GM04504 (cell line): Measurements from ENCODE around the gene PMP22.
"Not testable (repeated sequence)": the region's sequence is repeated elsewhere in the genome, so short reads cannot be mapped to it uniquely, and the experiment has no call there.

ENCODE experiments used
- DNase-seq: peaks from one replicate; pipeline ENCODE4 v3.0.0-alpha.2; 2012; ENCODE audit warnings: low read depth

The PMP22 gene

DNA sequence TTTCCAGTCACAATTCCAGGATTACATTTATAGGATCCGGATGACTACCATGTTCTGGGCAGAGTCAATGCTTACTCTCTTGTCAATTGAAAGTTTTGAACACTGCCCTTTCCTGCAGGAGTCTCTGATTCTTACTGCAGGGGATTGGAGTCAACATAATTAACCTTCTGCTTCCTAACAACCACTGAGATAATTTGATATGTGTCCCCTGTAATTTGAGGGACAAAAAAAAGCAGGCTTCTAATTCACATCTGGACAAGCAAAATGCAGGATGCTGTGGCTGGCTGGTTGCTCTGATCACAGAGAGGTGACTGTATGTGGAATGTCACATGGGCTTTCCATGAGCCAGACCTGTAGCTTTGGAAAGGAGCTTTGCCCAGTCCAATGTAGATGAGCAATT lies 54.9 kb downstream of the PMP22 start:
- DNase-seq, result no peak

DNA sequence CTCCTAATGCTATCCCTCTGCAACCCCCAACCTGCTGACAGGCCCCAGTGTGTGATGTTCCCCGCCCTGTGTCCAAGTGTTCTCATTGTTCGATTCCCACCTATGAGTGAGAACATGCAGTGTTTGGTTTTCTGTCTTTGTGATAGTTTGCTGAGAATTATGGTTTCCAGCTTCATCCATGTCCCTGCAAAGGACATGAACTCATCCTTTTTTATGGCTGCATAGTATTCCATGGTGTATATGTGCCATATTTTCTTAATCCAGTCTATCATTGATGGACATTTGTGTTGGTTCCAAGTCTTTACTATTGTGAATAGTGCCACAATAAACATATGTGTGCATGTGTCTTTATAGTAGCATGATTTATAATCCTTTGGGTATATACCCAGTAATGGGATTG lies 62.1 kb downstream of the PMP22 start:
- DNase-seq, result not testable (repeated sequence)

DNA sequence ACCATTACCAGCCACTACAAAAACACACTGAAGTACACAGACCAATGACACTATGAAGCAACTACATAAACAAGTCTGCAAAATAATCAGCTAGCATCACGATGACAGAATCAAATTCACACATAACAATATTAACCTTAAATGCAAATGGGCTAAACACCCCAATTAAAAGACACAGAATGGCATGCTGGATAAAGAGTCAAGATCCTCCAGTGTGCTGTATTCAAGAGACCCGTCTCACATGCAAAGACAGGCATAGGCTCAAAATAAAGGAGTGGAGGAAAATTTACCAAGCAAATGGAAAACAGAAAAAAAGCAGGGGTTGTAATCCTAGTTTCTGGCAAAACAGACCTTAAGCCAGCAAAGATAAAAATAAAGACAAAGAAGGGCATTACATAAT lies 64.6 kb downstream of the PMP22 start:
- DNase-seq, result not testable (repeated sequence)

DNA sequence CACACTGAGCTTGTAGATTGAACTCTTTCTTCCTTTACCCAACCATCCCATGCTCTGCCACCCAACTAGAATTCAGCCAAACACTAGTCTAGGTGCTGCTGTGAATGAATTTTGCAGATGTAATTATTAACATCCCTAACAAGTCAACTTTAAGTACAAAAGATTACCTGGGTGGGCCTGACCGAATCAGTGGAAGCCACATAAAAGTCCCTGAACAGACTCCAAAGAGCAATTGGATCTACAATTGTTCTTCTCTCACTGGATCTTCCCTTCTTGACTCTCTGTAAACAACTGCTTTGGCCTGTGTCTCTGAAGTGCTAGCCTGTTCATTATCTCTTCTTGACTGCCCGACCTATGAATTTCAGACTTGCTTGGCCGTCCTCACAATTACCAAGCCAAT lies 67.9 kb downstream of the PMP22 start:
- no peak for DNase-seq

DNA sequence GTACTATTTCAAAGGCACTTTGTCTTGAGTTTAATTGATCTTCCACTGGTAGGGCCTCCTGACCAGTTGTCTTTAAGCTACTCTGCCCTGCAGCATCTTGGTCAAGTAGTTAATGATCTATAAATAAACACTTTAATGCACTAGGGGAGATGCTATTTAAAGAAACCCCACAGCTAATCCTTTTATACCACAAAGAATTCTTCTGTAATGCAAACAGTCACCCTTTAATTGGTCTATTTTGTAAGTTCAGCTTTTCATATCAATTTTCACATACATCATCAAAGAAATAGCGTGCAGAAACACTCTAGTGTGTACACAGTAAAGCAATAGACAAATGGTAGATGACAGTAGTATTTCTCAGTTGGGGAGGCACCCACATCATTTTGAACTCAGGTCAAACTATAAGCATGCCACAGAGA lies 70.3 kb downstream of the PMP22 start:
- no peak for DNase-seq

DNA sequence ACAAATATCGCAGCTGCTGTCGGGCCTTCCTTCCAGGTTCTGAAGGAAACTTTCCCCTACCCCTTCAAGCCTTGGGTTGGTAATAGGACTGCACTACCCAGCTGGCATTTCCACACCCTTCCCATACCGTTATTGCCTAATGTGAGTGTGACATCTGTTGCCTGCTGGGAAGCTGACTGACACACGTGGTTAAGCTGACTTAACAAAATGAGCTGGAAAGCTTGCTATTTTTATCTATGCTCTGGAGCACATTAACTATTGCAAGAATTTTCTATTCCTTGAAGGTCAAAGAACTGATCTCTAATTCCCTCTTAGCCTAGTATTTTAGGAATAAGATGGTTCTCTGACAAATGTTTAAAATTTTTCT lies 79.5 kb downstream of the PMP22 start:
- DNase-seq, result peak; percentile 62

DNA sequence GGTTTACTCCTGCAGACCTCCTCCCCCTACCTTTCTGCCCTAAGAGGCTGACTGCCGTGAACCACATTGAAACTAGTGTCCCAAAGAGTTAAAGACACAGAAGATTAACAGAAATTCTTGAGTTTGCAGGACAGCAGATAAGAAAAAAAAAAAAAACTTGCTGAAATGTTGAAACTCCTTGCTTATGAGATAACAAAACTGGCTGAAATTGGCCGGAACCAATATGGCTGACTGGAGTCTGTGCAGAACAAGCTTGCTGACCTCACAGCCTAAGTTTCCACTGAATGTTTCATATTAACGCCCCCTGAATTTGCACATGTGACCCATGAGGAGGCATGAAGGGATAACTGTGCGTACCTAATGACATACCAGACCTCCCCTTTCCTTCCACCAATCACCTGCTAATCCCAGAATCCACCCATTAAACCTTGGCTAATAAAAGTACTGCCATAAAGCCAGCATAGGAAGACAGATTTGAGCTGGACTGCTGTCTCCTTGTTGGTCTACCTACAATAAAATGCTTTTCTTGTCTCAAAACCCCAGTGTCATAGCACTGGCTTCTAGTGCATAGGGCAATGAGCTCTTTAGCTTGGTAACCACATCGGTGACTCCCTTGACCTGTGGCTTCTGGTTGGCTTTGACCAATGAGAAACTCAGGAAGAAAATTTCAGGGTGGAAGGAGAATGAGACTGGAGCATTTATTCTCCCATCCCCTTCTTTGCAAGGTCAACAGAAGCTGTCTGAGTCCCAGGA lies 80.1 kb downstream of the PMP22 start:
- no peak for DNase-seq

DNA sequence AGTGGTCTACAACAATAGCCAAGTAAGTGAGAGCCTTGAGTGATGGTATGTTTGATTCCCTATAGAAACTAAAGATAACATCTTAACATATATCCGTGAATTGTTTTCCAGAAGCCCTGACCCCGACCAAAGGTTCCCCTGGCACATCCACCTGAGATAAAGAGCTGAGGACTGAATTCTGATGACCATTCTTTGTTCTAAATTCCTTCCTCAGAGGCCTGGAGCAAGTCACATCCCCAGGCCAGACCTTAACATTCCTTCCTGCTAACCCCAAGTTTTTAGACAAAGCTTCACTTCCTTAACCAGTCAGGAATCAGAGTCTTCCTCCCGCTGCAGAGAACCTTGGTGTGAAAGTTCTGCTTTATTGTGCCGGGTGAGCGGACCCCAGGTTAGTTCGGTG lies 83.3 kb downstream of the PMP22 start:
- DNase-seq, result no peak

DNA sequence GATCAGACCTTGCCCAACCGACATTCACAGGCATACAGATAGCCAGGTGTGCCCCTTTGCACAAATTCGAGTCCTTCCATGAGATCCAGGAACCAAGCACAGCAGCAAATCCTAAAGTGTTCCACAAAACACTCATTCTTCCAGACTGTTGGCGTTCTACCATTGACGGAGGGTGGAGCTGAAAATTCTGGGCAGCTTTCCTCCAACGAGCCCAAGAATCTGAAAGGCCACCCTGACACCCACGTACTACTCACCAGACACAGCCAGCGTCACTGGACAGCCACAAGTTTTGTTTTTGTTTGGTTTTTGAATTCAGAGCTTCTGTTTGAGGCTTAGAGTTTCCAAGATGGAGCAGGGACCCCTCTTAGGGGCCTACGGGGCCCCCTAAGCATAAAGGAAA lies 83.8 kb downstream of the PMP22 start:
- DNase-seq, result no peak

DNA sequence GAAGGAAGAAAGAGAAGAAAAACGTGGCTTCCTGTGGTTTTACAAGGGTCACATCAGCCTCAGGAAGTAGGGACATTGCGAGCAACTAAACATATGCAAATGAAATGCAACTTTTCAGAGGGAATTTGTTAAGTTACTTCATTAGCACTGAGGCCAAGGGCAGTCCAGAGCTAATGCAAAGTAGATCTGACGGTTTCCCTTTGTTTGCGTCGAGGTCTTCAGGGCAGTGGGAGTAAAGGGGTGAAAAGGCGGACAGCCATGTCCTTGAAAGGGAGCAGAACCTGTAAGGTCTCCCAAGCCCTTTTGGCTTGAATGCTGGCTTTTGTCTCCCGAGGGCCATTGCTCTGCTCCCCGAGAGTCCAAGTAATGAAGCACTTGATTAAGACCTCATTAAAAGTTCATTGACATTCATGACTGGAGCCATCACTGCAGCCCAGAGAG lies 85.0 kb downstream of the PMP22 start:
- DNase-seq, result no peak
